RKO (cell line): Measurements from ENCODE around the gene PGBD5.
A peak's percentile ranks its signal among the peaks of the same experiment; 100 is the strongest.

ENCODE experiments used
- DNase-seq: peaks from one replicate; pipeline ENCODE4 v3.0.0-alpha.2; 2016; ENCODE audit warnings: low spot score

The PGBD5 gene

GRCh38 chr1:230376296-230376695 is 49.8 kb downstream of the PGBD5 start:
- no peak for DNase-seq

GRCh38 chr1:230375780-230376179 is 50.4 kb downstream of the PGBD5 start:
- DNase-seq, result no peak

GRCh38 chr1:230375147-230375546 is 51.0 kb downstream of the PGBD5 start:
- DNase-seq, result no peak

- no peak for DNase-seq
These were observed 54.0 kb downstream of the PGBD5 start for GRCh38 chr1:230371923-230372703.

GRCh38 chr1:230370109-230370508 is 56.0 kb downstream of the PGBD5 start:
- no peak for DNase-seq

GRCh38 chr1:230368871-230369270 is 57.3 kb downstream of the PGBD5 start:
- no peak for DNase-seq

- DNase-seq, result no peak
These were observed 57.8 kb downstream of the PGBD5 start for GRCh38 chr1:230368363-230368762.

- DNase-seq, result no peak
These were observed 59.6 kb downstream of the PGBD5 start for GRCh38 chr1:230366504-230366915.

GRCh38 chr1:230365723-230366307 is 60.3 kb downstream of the PGBD5 start:
- DNase-seq, result no peak

- no peak for DNase-seq
These were observed 63.2 kb downstream of the PGBD5 start for GRCh38 chr1:230362949-230363348.

GRCh38 chr1:230361941-230362340 is 64.2 kb downstream of the PGBD5 start:
- DNase-seq, result no peak

GRCh38 chr1:230359992-230360668 is 66.0 kb downstream of the PGBD5 start:
- no peak for DNase-seq

- no peak for DNase-seq
These were observed 69.0 kb downstream of the PGBD5 start for GRCh38 chr1:230356869-230357794.

GRCh38 chr1:230356190-230356589 is 69.9 kb downstream of the PGBD5 start:
- no peak for DNase-seq

GRCh38 chr1:230355594-230355993 is 70.5 kb downstream of the PGBD5 start:
- DNase-seq, result no peak

- no peak for DNase-seq
These were observed 71.0 kb downstream of the PGBD5 start for GRCh38 chr1:230355128-230355527.

- DNase-seq, result no peak
These were observed 72.1 kb downstream of the PGBD5 start for GRCh38 chr1:230354005-230354404.

GRCh38 chr1:230352537-230352936 is 73.6 kb downstream of the PGBD5 start:
- no peak for DNase-seq

GRCh38 chr1:230351983-230352382 is 74.1 kb downstream of the PGBD5 start:
- DNase-seq, result no peak

GRCh38 chr1:230351514-230351913 is 74.6 kb downstream of the PGBD5 start:
- DNase-seq, result no peak

- DNase-seq, result peak; percentile 18
These were observed 75.8 kb downstream of the PGBD5 start for GRCh38 chr1:230350208-230350921.

- no peak for DNase-seq
These were observed 77.1 kb downstream of the PGBD5 start for GRCh38 chr1:230349020-230349393.
